Thymus (tissue), 14 donors: ENCODE data around the gene SELENOS. TPM values are rescaled to one million over a fixed set of nuclear protein-coding genes. Genes with fewer than 3 reads are reported as not detected.
A peak's percentile ranks its signal among the peaks of the same experiment; 100 is the strongest.

Source experiments
- DNase-seq, 9 donors: peaks; one replicate each; pipeline ENCODE4 v3.0.0-alpha.2; 2013; ENCODE audit warnings: low spot score in 9 of 9, low read depth in 6 of 9, missing footprints in 1 of 9
- H3K27ac ChIP-seq, 2 donors: one replicate each; pipeline ENCODE4 v1.5.1; 2013; ENCODE audit warnings: control low read depth in 1 of 2, low read depth in 1 of 2, low read length in 1 of 2, mild to moderate bottlenecking in 1 of 2, moderate library complexity in 1 of 2
- H3K27me3 ChIP-seq, 2 donors: one replicate each; pipeline ENCODE4 v1.5.1; 2013; ENCODE audit warnings: low read length in 1 of 2; ENCODE audit not compliant: control insufficient read depth in 2 of 2, insufficient read depth in 1 of 2
- H3K36me3 ChIP-seq, 2 donors: one replicate each; pipeline ENCODE4 v1.5.1; 2013; ENCODE audit warnings: low read length in 1 of 2, mild to moderate bottlenecking in 1 of 2, moderate library complexity in 1 of 2; ENCODE audit not compliant: control insufficient read depth in 2 of 2, insufficient read depth in 2 of 2
- H3K4me1 ChIP-seq, 2 donors: one replicate each; pipeline ENCODE4 v1.5.1; 2013; ENCODE audit warnings: low read length in 2 of 2; ENCODE audit not compliant: control insufficient read depth in 2 of 2, insufficient read depth in 2 of 2
- H3K4me3 ChIP-seq, 2 donors: one replicate each; pipeline ENCODE4 v1.5.1; 2013; ENCODE audit warnings: low read length in 2 of 2, control low read depth in 1 of 2, mild to moderate bottlenecking in 1 of 2
- H3K9me3 ChIP-seq, 2 donors: one replicate each; pipeline ENCODE4 v1.5.1; 2013; ENCODE audit warnings: low read length in 1 of 2, mild to moderate bottlenecking in 1 of 2; ENCODE audit not compliant: control insufficient read depth in 2 of 2, insufficient read depth in 1 of 2
- WGBS: extraction: QIAGEN DNeasy Blood & Tissue Kit; methylation state at CpG from one replicate; pipeline ENCODE4 v1.1.7; 2013; 5-methylcytosine and 5-hydroxymethylcytosine counted together
- long read RNA-seq, 10 donors: transcript quantifications; one replicate each; lab custom pipeline, GENCODE V29; 2026
- polyA plus RNA-seq: library from polyadenylated mRNA; stranded (reverse); fragments of 200-250 nt; gene quantifications from one replicate; pipeline ENCODE4 v1.2.3, GENCODE V29; 2013
- total RNA-seq: library from RNA; stranded (reverse); fragments of 120-200 nt; gene quantifications from one replicate; pipeline ENCODE4 v1.2.4, GENCODE V29; 2013
- donor health status: healthy.

SELENOS gene
- total RNA-seq: 26.4 TPM
- 64.5 TPM for polyA plus RNA-seq
- long read RNA-seq, donor 1, partial matches to known transcripts: 0 of 3 reads
- long read RNA-seq, donor 1, other reads (novel, unspliced or antisense): 0 of 3 reads
- long read RNA-seq, donor 2: 0 reads
- long read RNA-seq, donor 3, transcript SELENOS-206 (3 exons, 556 nt): minor isoform, 13 of 41 reads
- long read RNA-seq, donor 3, transcript SELENOS-203 (6 exons, 1,188 nt): major isoform, 18 of 41 reads
- long read RNA-seq, donor 3, partial matches to known transcripts: 5 of 41 reads
- long read RNA-seq, donor 3, other reads (novel, unspliced or antisense): 0 of 41 reads
- long read RNA-seq, donor 4, transcript SELENOS-203 (6 exons, 1,188 nt): major isoform, 5 of 8 reads
- long read RNA-seq, donor 4, partial matches to known transcripts: 0 of 8 reads
- long read RNA-seq, donor 4, other reads (novel, unspliced or antisense): 0 of 8 reads
- long read RNA-seq, donor 5, transcript SELENOS-203 (6 exons, 1,188 nt): major isoform, 24 of 36 reads
- long read RNA-seq, donor 5, transcript SELENOS-206 (3 exons, 556 nt): minor isoform, 7 of 36 reads
- long read RNA-seq, donor 5, partial matches to known transcripts: 0 of 36 reads
- long read RNA-seq, donor 5, other reads (novel, unspliced or antisense): 0 of 36 reads
- long read RNA-seq, donor 6, transcript SELENOS-203 (6 exons, 1,188 nt): major isoform, 11 of 13 reads
- long read RNA-seq, donor 6, partial matches to known transcripts: 0 of 13 reads
- long read RNA-seq, donor 6, other reads (novel, unspliced or antisense): 0 of 13 reads
- long read RNA-seq, donor 7, transcript SELENOS-206 (3 exons, 556 nt): minor isoform, 6 of 21 reads
- long read RNA-seq, donor 7, transcript SELENOS-203 (6 exons, 1,188 nt): major isoform, 12 of 21 reads
- long read RNA-seq, donor 7, partial matches to known transcripts: 0 of 21 reads
- long read RNA-seq, donor 7, other reads (novel, unspliced or antisense): 0 of 21 reads
- long read RNA-seq, donor 8, transcript SELENOS-203 (6 exons, 1,188 nt): major isoform, 7 of 10 reads
- long read RNA-seq, donor 8, partial matches to known transcripts: 0 of 10 reads
- long read RNA-seq, donor 8, other reads (novel, unspliced or antisense): 0 of 10 reads
- long read RNA-seq, donor 9, transcript SELENOS-203 (6 exons, 1,188 nt): major isoform, 7 of 10 reads
- long read RNA-seq, donor 9, partial matches to known transcripts: 0 of 10 reads
- long read RNA-seq, donor 9, other reads (novel, unspliced or antisense): 0 of 10 reads
- long read RNA-seq, donor 10, transcript SELENOS-203 (6 exons, 1,188 nt): major isoform, 11 of 20 reads
- long read RNA-seq, donor 10, partial matches to known transcripts: 0 of 20 reads
- long read RNA-seq, donor 10, other reads (novel, unspliced or antisense): 0 of 20 reads

GRCh38 chr15:101277038-101277822, at the start of gene SELENOS:
Gene SELENOS (minus strand): TSS chr15:101277485. CDS start chr15:101277417, 68 bp downstream.
- under 1% methylated on average over 91 of the region's 91 CpGs for WGBS
- Histone ChIP-seq H3K27me3 (no peaks in the 10 kb centered on the region), H3K36me3 (peaks cover 30 to 49% of the 10 kb centered on the region in 2 donors), H3K4me3 (peak within 1 kb of the TSS; percentile 74 to 95), H3K27ac (peak within 1 kb of the TSS; percentile 51 to 81), H3K4me1 (peaks cover 9 to 11% of the 10 kb centered on the region in 2 donors), H3K9me3 (no peaks in the 10 kb centered on the region)
- DNase-seq: peak in 8 of 9 donors; percentile 66 to 91 (median 83)

- 88% methylated on average over 21 of the region's 21 CpGs for WGBS
- no peak overlapping the region for H3K4me3 ChIP-seq
- H3K9me3 ChIP-seq: no peaks in the 10 kb centered on the region
- peaks cover 0 to 4% of the 10 kb centered on the region in 2 donors for H3K27me3 ChIP-seq
- H3K36me3 ChIP-seq: no peaks in the 10 kb centered on the region
- no peak for DNase-seq
- H3K4me1 ChIP-seq: no peaks in the 10 kb centered on the region
- no peak overlapping the region for H3K27ac ChIP-seq
Measured at GRCh38 chr15:101326462-101327146, 49.3 kb upstream of the SELENOS start.

- Histone ChIP-seq H3K36me3 (no peaks in the 10 kb centered on the region), H3K27me3 (peaks cover 0 to 8% of the 10 kb centered on the region in 2 donors), H3K4me3 (no peak overlapping the region), H3K4me1 (peaks cover 0 to 3% of the 10 kb centered on the region in 2 donors), H3K9me3 (no peaks in the 10 kb centered on the region), H3K27ac (no peak overlapping the region)
- DNase-seq: no peak
- 94% methylated on average over 8 of the region's 8 CpGs for WGBS
Measured at GRCh38 chr15:101326026-101326315, 48.7 kb upstream of the SELENOS start.

GRCh38 chr15:101325263-101326025, 48.2 kb upstream of the SELENOS start:
- Histone ChIP-seq H3K36me3 (no peaks in the 10 kb centered on the region), H3K27me3 (peaks cover 2 to 14% of the 10 kb centered on the region in 2 donors), H3K27ac (no peak overlapping the region), H3K9me3 (peaks cover 0 to 2% of the 10 kb centered on the region in 2 donors), H3K4me3 (no peak overlapping the region), H3K4me1 (peaks cover 0 to 4% of the 10 kb centered on the region in 2 donors)
- WGBS: 96% methylated on average over 19 of the region's 19 CpGs
- DNase-seq: no peak

- WGBS: 92% methylated on average over 13 of the region's 13 CpGs
- DNase-seq: no peak
- Histone ChIP-seq H3K36me3 (no peaks in the 10 kb centered on the region), H3K27me3 (peaks cover 2 to 20% of the 10 kb centered on the region in 2 donors), H3K4me1 (peaks cover 0 to 4% of the 10 kb centered on the region in 2 donors), H3K9me3 (peaks cover 0 to 4% of the 10 kb centered on the region in 2 donors), H3K27ac (no peak overlapping the region), H3K4me3 (no peak overlapping the region)
Measured at GRCh38 chr15:101324524-101325177, 47.4 kb upstream of the SELENOS start.

GRCh38 chr15:101323793-101324523, 46.7 kb upstream of the SELENOS start:
- Histone ChIP-seq H3K27ac (no peak overlapping the region), H3K27me3 (peaks cover 2 to 24% of the 10 kb centered on the region in 2 donors), H3K4me1 (peaks cover 0 to 4% of the 10 kb centered on the region in 2 donors), H3K36me3 (no peaks in the 10 kb centered on the region), H3K9me3 (peaks cover 0 to 4% of the 10 kb centered on the region in 2 donors), H3K4me3 (no peak overlapping the region)
- DNase-seq: no peak
- WGBS: 92% methylated on average over 21 of the region's 21 CpGs
